Osteoblast (primary cell): ENCODE measurements around the gene PRMT2. TPM values are rescaled to one million over a fixed set of nuclear protein-coding genes. Genes with fewer than 3 reads are reported as not detected.

Experiments used
- DNase-seq: peaks from one replicate; pipeline ENCODE4 v3.0.0; 2011; ENCODE audit warnings: low spot score, mixed read lengths; ENCODE audit not compliant: insufficient read length; ENCODE audit errors: missing footprints
- H2AFZ ChIP-seq: 2 replicates; pipeline ENCODE4 v1.6.0; 2011; ENCODE audit warnings: mild to moderate bottlenecking, low read length
- H3K27ac ChIP-seq: 2 replicates; pipeline ENCODE4 v1.5.1; 2011; ENCODE audit warnings: mild to moderate bottlenecking, low read depth, low read length, moderate library complexity
- H3K27me3 ChIP-seq: 2 replicates; pipeline ENCODE4 v1.6.0; 2012; ENCODE audit warnings: mild to moderate bottlenecking, control low read depth, inconsistent platforms, low read length, moderate library complexity; ENCODE audit not compliant: insufficient read depth
- H3K36me3 ChIP-seq: 2 replicates; pipeline ENCODE4 v1.5.1; 2011; ENCODE audit warnings: mild to moderate bottlenecking, low read length, control low read depth, moderate library complexity; ENCODE audit not compliant: insufficient read depth
- H3K4me1 ChIP-seq: 2 replicates; pipeline ENCODE4 v1.5.1; 2011; ENCODE audit warnings: mild to moderate bottlenecking, low read length, control low read depth, moderate library complexity; ENCODE audit not compliant: insufficient read depth
- H3K4me2 ChIP-seq: 2 replicates; pipeline ENCODE4 v1.6.0; 2011; ENCODE audit warnings: mild to moderate bottlenecking, low read length; ENCODE audit not compliant: insufficient read depth
- H3K4me3 ChIP-seq: fragments of 200-600 bp; sonication (generic); 3 replicates; pipeline ENCODE4 v1.5.1; 2012; ENCODE audit warnings: mild to moderate bottlenecking, low read length, inconsistent platforms; ENCODE audit not compliant: insufficient read depth
- H3K79me2 ChIP-seq: 2 replicates; pipeline ENCODE4 v1.6.0; 2012; ENCODE audit warnings: mild to moderate bottlenecking, low read length, control low read depth, inconsistent platforms; ENCODE audit not compliant: insufficient read depth
- H3K9me3 ChIP-seq: 2 replicates; pipeline ENCODE4 v1.5.1; 2011; ENCODE audit warnings: low read depth, low read length, control low read depth
- H4K20me1 ChIP-seq: 2 replicates; pipeline ENCODE4 v1.6.0; 2012; ENCODE audit warnings: mild to moderate bottlenecking, low read length, control low read depth; ENCODE audit not compliant: insufficient read depth
- CTCF ChIP-seq: IDR thresholded peaks from 2 replicates; pipeline ENCODE4 v1.5.1; 2011; ENCODE audit warnings: mild to moderate bottlenecking, low read depth, low read length, moderate library complexity; ENCODE audit errors: extremely low read depth
- total RNA-seq: library from RNA; depleted of rRNA; stranded (reverse); fragments of >200 nt; gene quantifications from 2 replicates; pipeline ENCODE4 v1.2.3, GENCODE V29; 2012

PRMT2 gene
- total RNA-seq, 1 donor: 134 TPM

- Histone ChIP-seq H3K27me3 (no peaks in the 10 kb centered on the region), H4K20me1 (peaks cover 40% of the 10 kb centered on the region), H3K9me3 (no peaks in the 10 kb centered on the region), H3K4me3 (no peak overlapping the region), H2AFZ (no peak overlapping the region), H3K27ac (no peak overlapping the region), H3K4me1 (no peaks in the 10 kb centered on the region), H3K36me3 (peaks cover 94% of the 10 kb centered on the region), H3K79me2 (peaks cover 66% of the 10 kb centered on the region), H3K4me2 (no peak overlapping the region)
- no peak for TF ChIP-seq CTCF
- no peak for DNase-seq
Observed at GRCh38 chr21:46648539-46648938, 13.1 kb downstream of the PRMT2 start.

GRCh38 chr21:46649356-46649755 is 13.9 kb downstream of the PRMT2 start:
- no peaks in the 10 kb centered on the region for H3K9me3 ChIP-seq
- TF ChIP-seq CTCF: no peak
- no peak overlapping the region for H2AFZ ChIP-seq
- H4K20me1 ChIP-seq: peaks cover 40% of the 10 kb centered on the region
- H3K79me2 ChIP-seq: peaks cover 62% of the 10 kb centered on the region
- no peaks in the 10 kb centered on the region for H3K27me3 ChIP-seq
- no peaks in the 10 kb centered on the region for H3K4me1 ChIP-seq
- H3K4me3 ChIP-seq: no peak overlapping the region
- no peak for DNase-seq
- H3K27ac ChIP-seq: no peak overlapping the region
- H3K4me2 ChIP-seq: no peak overlapping the region
- H3K36me3 ChIP-seq: peaks cover 94% of the 10 kb centered on the region

GRCh38 chr21:46650476-46651098 is 15.1 kb downstream of the PRMT2 start:
- DNase-seq: no peak
- Histone ChIP-seq H3K4me1 (no peaks in the 10 kb centered on the region), H3K4me2 (no peak overlapping the region), H3K79me2 (peaks cover 61% of the 10 kb centered on the region), H4K20me1 (peaks cover 40% of the 10 kb centered on the region), H3K9me3 (no peaks in the 10 kb centered on the region), H3K36me3 (peaks cover 90% of the 10 kb centered on the region), H3K27me3 (no peaks in the 10 kb centered on the region), H2AFZ (no peak overlapping the region), H3K27ac (no peak overlapping the region), H3K4me3 (no peak overlapping the region)
- no peak for TF ChIP-seq CTCF

- H2AFZ ChIP-seq: no peak overlapping the region
- H3K4me3 ChIP-seq: no peak overlapping the region
- no peaks in the 10 kb centered on the region for H3K9me3 ChIP-seq
- peaks cover 57% of the 10 kb centered on the region for H3K79me2 ChIP-seq
- peaks cover 85% of the 10 kb centered on the region for H3K36me3 ChIP-seq
- H3K4me1 ChIP-seq: no peaks in the 10 kb centered on the region
- H3K4me2 ChIP-seq: no peak overlapping the region
- H4K20me1 ChIP-seq: peaks cover 36% of the 10 kb centered on the region
- no peak for DNase-seq
- TF ChIP-seq CTCF: no peak
- H3K27ac ChIP-seq: no peak overlapping the region
- no peaks in the 10 kb centered on the region for H3K27me3 ChIP-seq
Observed at GRCh38 chr21:46651121-46651520, 15.6 kb downstream of the PRMT2 start.
